IPS DF 4.7 (cell line): ENCODE results near the gene KCNQ1.

ENCODE experiments used
- DNase-seq: peaks from one replicate; pipeline ENCODE4 v3.0.0-alpha.2; 2013; ENCODE audit warnings: low spot score; ENCODE audit errors: extremely low read depth

The KCNQ1 gene

DNA sequence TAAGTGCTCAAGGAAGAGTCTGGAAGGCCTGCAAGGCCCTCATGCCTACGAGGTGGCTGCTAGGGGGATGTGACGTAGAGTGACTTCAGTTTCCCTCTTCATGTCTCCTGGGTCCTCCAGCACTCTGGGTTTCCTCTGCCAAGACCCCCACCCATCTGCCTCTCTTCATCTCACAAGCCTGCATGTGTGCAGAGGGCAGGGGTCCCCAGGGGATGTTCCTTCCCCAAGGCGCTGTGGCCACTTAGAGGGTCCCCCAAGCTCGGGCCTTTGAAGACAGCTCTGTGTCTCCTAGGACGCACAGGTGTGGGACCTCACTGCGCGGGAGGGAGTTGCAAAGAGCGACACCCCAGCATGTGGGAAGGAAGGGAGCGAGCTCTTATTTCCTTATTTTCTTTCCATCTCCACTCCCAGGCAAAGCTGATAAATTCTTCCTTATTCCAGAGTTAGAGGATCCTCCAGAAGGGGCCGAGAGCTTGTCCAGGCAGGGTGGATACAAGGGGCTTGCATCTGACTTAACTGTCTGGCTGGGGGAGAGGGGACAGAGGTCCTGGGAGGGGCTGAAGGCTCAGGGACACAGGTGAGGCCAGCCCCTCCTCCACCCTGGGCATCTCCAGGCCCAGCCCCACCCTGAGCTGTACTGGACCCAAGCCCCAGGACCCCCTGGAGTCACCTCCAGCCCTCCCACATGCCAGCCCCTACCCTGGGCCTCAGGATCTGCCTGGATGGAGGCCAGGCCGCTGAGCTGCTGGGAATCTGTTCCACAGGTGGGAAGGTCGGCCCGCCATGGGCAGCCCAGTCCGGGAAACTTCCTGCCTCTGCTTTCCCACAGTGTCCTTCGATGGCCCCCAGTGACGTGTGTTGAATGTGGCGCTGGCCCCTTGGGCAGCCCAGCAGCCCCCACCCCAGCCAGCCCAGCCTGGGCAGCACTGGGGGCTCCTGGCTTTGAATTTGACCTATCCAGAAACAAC is 314.7 kb downstream of the KCNQ1 start:
- no peak for DNase-seq

DNA sequence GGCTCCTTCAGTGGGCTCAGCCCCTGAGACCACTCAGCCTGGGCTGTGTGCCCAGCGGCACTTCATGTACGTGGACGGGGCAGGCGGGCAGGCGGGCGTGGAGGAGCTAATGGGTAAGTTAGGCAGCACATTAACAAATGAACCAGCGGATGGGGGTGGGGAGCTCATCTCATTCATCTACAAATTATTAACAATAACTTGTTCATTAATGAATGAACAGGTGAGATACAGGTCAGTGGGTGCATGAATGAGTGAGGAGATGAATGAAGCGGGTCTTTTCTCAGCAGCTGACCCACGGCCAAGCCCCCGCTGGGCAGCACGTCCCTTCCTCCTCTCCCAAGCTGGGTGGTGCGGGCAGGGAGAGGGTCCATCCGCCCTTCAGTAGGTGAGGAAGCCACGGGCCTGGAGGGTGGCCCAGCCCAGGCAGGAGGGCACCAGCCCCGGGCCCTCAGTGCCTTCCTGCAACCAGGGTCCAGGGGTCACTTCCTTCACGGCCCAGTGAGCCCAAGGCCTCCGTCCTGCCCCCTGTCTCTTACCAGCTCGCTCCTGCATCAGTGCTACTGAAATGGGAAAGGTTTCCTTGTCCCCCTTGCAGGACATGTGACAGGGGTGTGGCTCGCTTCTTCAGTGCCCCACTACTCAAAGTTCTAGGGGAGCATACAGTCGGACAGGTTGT is 315.5 kb downstream of the KCNQ1 start:
- DNase-seq = no peak

DNA sequence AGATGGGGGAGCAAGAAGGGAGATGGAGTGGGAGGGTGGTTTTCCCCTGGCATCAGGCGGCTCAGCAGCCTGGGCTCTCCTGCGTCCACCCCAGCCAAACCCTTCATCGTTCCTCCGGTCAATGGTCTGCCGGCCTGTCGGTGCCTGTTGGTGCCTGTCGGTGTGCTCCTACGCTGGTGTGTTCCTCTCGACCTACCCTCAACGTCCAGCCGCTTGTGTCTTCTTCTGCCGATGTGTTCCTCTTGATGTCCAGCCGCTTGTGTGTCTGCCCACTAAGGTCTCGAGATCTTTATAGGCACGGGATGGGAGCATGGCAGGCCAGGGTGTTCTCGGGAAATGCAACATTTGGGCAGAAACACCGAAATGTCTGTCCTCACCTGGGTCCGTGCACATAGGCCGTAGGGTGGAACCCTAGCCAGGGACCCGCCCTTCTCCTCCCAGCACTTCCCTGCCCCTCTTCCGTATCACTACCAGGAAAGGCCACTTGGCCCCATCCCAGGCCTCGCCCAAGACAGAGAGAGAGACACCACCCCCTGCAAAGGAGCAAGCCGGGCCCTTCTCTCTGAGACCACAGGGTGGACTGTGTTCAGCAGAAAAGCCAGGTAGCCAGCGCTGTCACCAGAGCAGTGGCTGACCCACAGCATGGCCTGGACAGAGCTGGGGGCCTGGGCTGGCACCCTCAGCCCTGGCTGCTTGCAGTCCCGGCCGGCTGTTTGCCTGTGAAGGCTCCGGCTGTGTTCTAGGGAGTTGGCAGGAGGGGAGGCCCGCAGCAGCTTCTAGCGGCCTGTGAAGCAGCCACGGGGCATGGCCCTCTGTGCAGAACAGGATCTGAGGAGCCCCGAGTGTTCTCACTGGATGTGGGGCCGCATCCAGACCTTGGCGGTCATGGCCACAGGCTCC is 316.6 kb downstream of the KCNQ1 start:
- no peak for DNase-seq

DNA sequence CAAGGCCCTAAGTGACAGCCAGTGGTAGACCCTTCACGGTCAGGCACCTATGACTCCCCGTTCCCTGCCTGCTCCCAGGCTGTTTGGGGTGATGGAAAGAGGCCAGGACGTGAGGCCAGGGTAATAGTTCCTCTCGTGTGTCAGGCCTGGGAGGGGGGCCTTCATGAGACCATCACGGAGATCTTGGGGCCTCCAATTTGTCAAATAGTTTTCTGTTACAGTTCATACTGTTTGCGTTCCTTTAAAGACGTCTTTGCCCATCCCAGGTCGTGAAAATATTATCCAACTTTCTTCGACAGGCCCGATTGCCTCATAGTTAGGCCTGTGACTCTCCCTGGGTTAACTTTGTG is 317.2 kb downstream of the KCNQ1 start:
- no peak for DNase-seq

DNA sequence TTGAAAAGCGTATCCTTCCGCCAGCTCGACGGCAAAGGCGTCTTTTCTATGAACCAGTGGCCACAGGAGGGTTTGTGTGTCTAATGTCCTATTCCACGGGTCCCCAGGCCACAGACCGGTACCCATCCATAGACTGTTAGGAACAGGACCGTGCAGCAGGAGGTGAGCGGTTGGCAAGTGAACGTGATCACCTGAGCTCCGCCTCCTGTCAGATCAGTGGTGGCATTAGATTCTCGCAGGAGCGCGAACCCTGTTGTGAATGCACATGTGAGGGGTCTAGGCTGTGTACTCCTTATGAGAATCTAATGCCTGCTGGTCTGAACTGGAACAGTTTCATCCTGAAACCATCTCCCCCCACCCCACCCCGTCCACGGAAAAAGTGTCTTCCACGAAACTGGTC is 317.6 kb downstream of the KCNQ1 start:
- no peak for DNase-seq

DNA sequence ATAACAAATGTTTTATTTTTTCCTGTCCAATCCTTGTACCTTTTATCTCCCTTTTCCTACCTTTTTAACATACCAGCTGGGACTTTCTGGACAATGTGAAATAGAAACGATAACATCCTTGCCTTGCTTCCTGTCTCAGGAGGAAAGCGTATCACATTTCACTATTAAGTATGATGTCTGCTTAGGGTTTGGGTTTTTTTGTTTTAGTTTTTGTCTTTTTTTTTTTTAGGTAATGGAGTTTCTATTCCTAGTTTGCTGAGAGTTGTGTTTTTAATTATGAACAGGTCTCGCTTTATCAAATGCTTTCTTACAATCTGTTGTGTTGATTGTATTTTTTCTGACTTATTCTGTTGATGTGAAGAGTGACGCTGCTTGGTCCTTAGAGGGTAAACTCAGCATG is 319.2 kb downstream of the KCNQ1 start:
- no peak for DNase-seq

DNA sequence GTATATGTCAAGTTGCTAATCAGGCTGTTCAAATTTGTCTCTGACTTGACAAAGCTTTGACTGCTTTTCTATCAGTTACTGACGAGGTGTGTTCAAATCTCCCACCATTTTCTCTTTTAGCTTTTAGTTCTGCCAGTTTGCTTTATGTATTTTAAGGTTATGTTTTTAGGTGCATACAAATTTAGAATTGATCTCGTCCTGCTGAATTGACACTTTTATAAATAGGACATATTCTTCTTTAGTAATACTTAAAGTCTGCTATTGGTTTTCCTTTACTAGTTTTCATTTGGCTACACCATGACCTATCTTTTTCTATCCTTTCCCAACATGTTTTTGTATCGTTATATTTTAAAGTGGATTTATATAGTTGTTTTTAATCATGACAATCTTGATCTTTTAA is 320.7 kb downstream of the KCNQ1 start:
- no peak for DNase-seq

DNA sequence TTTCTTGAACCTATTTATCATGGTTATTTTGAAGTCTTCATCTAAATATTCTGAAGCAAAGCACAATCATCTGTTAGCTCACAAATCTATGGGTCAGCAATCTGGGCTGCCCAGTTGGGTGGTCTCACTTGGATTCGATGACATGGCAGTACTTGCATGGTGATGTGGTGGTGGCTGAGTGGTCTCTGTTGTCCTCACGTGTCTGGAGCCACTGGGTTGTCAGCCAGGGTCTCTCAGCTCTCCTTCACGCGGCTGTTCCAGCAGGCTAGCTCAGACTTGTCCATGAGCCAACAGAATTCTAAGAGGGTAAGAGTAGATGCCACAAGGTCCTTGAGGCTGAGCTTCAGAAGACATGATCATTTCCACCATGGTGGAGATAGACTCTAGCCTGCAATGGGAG is 321.4 kb downstream of the KCNQ1 start:
- DNase-seq = no peak

DNA sequence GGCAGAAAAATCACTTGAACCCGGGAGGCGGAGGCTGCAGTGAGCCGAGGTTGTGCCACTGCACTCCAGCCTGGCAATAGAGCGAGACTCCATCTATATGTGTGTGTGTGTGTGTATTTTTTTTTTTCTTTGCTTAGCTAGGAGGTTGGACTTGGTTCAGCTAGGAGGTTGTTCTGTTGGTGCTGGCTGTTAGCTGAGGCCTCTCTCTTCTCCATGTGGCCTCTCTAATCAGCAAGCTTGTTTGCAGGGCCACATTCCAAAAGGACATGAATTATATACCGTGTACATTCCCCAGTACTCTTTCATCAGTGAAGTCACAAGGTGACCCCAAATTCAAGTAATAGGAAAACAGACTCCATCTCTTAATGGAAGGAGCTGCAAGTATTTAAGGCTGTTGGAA is 322.3 kb downstream of the KCNQ1 start:
- no peak for DNase-seq

DNA sequence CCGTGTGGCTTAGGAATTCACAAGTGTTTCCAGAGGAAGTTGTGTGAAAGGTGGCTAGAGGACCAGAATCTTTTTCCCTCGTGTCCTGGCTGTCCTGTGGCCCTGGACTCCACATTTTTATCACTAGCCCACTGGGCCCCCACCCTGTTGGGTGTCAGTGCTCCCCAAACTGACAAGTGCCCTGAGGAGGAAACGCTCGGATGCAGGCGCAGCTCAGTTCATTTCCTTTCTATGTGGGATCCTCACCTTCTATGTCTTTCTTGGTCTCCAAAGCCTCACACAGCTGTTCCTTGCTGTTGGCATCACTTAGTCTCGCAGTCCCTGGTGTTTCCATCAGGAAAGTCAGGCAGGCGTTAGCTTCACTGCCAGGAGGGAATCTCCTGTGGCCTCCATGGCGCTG is 323.0 kb downstream of the KCNQ1 start:
- DNase-seq = no peak

DNA sequence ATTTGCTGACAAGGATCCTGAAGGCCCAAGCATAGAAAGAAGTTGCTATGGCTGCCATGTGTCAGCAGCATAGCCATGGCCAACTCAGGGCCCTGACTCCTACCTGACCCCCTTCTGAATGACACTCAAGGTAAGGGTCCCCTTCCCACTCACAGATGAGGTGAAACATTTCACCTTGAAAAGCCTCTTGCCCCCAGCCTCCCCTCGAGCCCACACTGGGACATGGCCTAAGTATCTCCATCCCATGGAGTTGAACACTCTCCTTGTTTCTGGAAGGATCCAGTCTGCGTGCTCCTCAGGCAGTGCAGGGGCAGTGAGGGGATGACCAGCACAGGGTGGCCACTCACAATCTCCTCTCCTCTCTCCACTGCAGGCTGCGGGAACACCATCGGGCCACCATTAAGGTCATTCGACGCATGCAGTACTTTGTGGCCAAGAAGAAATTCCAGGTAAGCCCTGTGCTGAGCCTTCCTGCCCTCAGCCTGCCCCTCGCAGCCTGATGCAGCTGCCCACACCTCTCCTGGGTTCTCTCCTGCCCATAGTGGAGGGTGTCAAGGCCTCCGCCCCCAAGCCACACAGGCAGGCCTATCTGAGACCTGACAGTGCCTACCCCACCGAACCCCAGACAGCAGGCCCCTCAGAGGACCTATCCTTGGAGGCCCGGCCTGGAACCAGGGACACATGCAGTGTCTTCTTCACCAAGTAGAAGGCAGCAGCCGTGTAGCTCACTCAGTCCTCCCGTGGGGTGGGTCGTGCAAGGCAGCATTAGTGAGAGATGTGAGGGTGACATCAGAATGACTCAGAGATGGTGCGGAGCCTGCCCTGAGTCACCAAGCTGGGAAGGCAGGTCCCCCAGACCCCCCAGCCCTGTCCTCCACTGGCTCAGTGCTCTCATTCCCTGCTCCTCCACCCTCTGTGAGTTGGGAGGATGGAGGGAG is 323.9 kb downstream of the KCNQ1 start:
- no peak for DNase-seq

DNA sequence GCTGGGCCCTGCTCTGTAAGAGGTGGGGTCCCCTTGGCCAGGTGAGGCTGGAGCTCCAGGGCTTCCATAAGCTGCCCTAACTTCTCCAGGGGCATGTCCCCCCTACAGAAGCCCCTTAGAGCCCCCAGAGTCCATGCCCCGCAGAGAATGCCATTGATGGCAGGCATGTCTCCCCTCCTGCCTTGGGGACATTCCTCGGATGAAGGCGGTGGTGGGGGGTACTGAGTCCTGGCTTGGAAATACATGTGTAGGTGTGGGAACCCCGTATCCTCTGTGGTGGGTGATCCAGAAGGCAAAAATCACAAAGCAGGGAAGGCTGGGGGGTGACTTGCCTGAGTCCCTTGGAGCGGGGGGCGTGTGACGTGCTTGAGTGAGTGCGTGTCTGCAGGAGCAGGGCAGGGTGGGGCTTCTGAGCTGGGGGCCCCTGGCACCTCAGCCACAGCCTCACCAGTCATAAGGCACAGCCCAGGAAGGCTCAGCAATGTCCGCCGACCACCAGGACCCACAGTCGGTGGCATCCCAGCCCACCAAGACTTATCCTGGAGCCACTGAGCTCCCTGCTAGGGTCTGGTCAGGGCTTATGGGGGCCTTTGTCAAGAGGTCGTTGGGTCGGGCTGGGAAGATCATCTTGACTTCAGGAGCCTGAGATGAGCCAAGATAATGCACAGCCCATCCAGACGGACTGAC is 324.7 kb downstream of the KCNQ1 start:
- DNase-seq = no peak

DNA sequence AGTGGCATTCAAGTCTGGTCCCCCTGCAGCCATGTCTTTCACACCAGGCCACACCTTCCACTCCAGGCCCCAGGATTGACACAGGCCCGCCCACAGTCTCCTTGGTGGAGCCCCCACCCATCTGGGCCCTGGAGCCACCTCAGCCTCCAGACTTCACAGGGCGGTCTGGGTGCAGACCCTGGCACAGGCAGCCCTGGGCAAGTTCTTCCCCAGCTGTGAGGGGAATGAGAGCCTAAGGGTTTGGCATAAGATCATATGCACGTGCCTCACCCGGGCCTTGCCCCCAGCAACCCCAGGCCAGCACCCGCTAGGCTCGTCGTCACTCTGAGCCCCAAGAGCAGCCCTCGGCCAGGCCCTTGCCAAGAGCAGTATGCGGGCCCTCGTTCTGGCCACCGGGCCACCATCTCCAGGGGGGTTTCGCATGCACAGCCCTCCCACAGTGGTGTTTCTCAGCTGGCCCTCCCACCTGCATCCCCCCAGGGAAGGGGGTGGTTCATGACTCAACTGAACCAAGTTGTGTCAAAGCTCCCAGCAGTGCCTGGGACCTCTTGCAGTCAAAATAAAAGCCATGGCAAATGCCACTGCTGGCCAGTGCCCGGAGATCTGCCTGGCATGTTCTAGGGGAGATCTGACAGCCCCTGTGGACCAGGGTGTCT is 325.4 kb downstream of the KCNQ1 start:
- DNase-seq = no peak

DNA sequence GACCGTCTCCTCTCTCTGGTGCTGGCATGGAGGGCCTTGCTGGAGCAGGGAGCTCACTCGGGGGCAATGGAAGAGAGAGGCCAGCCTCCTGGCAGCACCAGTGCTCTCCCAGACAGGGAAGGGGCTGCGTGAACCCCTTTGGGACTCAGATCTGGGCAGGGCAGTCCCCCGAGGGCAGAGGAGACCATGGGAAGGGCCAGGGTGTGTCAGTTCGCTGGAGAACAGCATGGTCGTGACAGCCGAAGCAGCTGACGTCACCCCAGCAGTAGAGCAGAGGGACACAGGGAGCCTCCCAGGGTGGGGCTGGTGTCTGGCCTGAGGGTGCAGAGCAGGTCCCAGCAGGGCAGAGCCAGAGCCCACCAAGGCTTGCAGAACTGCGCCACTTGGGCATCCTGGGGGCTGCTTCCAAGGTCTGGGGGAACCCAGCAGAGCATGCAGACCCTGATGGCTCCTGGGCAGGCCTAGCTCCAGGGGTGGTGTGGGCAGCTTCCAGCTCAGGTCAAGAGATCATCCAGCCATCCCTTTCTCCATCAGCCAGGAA is 326.0 kb downstream of the KCNQ1 start:
- DNase-seq = no peak

DNA sequence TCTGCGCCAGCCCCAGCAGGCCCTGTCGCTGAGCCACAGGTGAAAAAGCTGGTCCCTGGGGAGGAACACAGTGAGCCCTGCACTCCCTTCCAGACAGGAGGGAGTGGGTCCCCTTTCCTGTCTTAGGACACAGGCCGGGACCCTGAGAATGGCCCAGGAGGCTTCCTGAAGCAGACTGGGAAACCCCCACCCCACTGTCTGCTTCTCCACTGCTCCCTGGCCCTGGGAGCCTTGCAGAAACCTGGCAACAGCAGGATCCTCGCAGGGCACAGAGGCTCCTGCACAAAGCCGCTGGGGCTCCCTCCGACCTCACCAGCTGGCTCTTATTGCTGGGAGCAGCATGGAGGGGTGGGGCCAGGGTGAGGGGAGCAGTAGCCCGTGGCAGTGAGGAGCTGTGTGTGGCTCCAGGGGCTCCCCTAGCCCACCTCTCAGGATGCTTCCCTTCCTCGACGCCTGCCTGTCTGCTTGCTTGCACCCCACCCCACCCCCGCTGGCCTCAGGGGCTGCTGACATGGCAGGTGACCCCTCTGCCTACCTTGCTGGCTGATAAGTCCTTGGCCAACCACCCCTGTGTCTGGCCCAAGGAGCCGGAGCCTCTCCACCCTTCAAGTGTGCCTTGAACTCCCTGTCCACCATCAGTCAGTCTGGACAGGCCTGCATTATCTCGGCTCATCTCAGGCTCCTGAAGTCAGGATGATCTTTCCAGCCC is 327.1 kb downstream of the KCNQ1 start:
- no peak for DNase-seq

DNA sequence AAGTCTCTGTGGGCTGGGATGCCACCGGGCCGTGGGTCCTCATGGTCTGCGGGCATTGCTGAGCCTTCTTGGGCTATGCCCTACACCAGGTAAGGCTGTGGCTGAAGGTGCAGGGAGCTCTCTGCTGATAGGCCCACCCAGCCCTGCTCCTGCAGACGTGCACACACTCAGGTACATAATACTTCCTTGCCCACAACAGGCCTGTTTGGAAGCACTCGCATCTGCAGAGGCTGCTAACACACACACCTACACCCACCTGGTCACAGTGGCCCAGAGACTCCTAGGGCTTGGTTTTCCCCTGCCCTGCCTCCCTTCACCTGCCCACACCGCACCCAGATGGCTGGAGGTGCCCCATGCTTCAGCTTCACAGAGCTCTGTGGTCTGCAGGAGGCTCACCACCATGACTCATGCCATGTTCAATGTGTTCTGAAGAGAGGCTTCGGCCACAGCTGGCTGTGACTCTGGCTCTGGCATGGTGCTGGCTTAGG is 327.8 kb downstream of the KCNQ1 start:
- no peak for DNase-seq

DNA sequence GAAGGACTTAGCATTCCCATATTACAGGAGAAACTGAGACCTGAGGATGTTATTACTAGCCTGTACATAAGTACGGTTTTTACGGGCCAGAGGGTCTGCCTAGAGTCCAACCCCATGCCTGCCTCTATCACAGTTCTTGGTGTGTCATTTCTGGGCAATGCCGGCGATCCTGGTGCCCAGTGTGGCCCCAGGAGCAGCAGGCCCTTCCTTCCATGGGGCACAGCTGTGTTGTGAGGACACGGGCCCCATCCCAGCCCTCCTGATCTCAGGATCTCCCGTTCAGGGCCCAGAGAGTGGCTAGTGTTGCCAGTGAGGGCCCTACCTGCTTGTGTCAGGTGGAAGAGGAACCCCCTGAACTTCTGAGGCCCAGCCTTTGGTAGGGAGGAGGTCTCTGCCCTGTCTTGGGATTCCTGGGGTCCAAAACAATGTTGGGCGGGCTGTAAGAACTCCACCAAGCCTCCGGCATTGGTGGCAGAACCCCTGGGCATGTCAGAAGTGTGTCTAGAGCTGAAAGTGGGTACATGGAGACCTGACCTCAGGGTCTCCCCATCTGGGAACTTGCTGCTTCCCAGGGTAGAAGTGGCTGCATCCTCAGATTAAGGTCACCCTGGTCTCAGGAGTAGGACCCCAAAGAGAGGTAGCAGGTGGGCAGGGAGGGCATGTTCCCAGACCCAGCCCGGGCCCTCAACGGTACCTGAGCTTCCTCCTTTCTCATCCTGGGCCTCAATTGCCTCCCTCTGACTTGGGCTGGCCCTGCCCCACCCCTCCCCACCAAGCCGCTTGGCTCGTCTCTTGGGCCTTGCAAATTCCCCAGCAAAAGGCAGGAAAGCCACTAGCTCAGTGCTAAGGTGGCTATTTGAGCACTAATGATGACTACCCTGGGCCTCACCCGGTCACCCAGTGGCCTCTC is 329.6 kb downstream of the KCNQ1 start:
- DNase-seq = no peak
